HepG2 (cell line): ENCODE measurements around the gene CISD3. TPM values are rescaled to one million over a fixed set of nuclear protein-coding genes. Genes with fewer than 3 reads are reported as not detected.
A peak's percentile ranks its signal among the peaks of the same experiment; 100 is the strongest.

Experiments
- AFF4 ChIP-seq: sonication (generic); formaldehyde crosslinking; IDR thresholded peaks from 2 replicates; pipeline ENCODE4 v1.4.0; 2020; ENCODE audit warnings: missing genetic modification reagents
- ARID5B ChIP-seq: IDR thresholded peaks from 2 replicates; pipeline ENCODE4 v1.4.0; 2020; ENCODE audit warnings: mild to moderate bottlenecking, missing genetic modification reagents
- ATF1 ChIP-seq: IDR thresholded peaks from 2 replicates; pipeline ENCODE4 v1.6.1; 2016; ENCODE audit warnings: mild to moderate bottlenecking, control low read depth
- BORCS8-MEF2B ChIP-seq: sonication (generic); formaldehyde crosslinking; IDR thresholded peaks from 2 replicates; pipeline ENCODE4 v1.8.0; 2022; ENCODE audit warnings: mild to moderate bottlenecking, missing genetic modification reagents
- CCDC6 ChIP-seq: sonication (generic); formaldehyde crosslinking; IDR thresholded peaks from 2 replicates; pipeline ENCODE4 v1.8.1; 2022; ENCODE audit warnings: mild to moderate bottlenecking, missing genetic modification reagents, moderate library complexity
- DR1 ChIP-seq: sonication (generic); formaldehyde crosslinking; IDR thresholded peaks from 2 replicates; pipeline ENCODE4 v1.8.0; 2021; ENCODE audit warnings: mild to moderate bottlenecking, missing genetic modification reagents, inconsistent platforms
- HDAC6 ChIP-seq: fragments of 200-600 bp; sonication (generic); IDR thresholded peaks from 2 replicates; pipeline ENCODE4 v1.7.0; 2017; ENCODE audit warnings: mild to moderate bottlenecking, antibody characterized with exemption, low read length, low read depth
- KDM5A ChIP-seq: fragments of 200-600 bp; sonication (generic); IDR thresholded peaks from 2 replicates; pipeline ENCODE4 v1.7.0; 2018; ENCODE audit warnings: antibody characterized with exemption, mild to moderate bottlenecking, low read length, borderline replicate concordance
- POLR2G ChIP-seq: fragments of 200-400 bp; formaldehyde crosslinking; IDR thresholded peaks from 2 replicates; pipeline ENCODE4 v1.6.1; 2018; ENCODE audit warnings: mild to moderate bottlenecking, low read depth, low read length, moderate library complexity
- SOX13 ChIP-seq, 3 experiments: fragments of 450-650 bp in 1 of 3; sonication (generic) in 1 of 3; formaldehyde crosslinking in 1 of 3; IDR thresholded peaks in 2 of 3; conservative IDR thresholded peaks in 1 of 3; 2 replicates each; pipeline versions ENCODE4 v1.5.0 to v1.6.1; 2016 to 2020; ENCODE audit warnings: antibody characterized with exemption in 1 of 3, mild to moderate bottlenecking in 1 of 3, missing compliant biosample characterization in 1 of 3, missing genetic modification reagents in 1 of 3, moderate library complexity in 1 of 3
- ZNF709 ChIP-seq: sonication (generic); formaldehyde crosslinking; IDR thresholded peaks from 2 replicates; pipeline ENCODE4 v1.5.0; 2020; ENCODE audit warnings: mild to moderate bottlenecking, missing genetic modification reagents
- polyA plus RNA-seq, 8 experiments: library from polyadenylated mRNA; depleted of rRNA in 3 of 8; stranded (reverse) in 7 of 8; unstranded in 1 of 8; fragments of >200 nt; fragmentation: Illumina TruSeq in 4 of 8; extraction: Trizol in 4 of 8; gene quantifications; 2 replicates each; pipeline versions ENCODE4 v1.2.1 to v1.2.3, GENCODE V29; 2011 to 2016; ENCODE audit warnings: low read depth in 4 of 8, missing spikeins in 1 of 8, mixed read lengths in 1 of 8; ENCODE audit not compliant: insufficient read depth in 1 of 8
- total RNA-seq, 5 experiments: library from RNA; depleted of rRNA; stranded (reverse); fragments of >200 nt; fragmentation: Illumina TruSeq; extraction: Trizol; gene quantifications; 2 replicates each; pipeline ENCODE4 v1.2.3, GENCODE V29; 2016; ENCODE audit warnings: low read depth in 1 of 5
- TF ChIP-seq, protein P1 (sequence below): sonication (generic); formaldehyde crosslinking; IDR thresholded peaks from 2 replicates; pipeline ENCODE4 v1.5.1; 2020; ENCODE audit warnings: missing genetic modification reagents, mild to moderate bottlenecking, borderline replicate concordance
- TF ChIP-seq, protein P2 (sequence below): IDR thresholded peaks from 2 replicates; pipeline ENCODE4 v1.6.1; 2016; ENCODE audit warnings: missing compliant biosample characterization, missing genetic modification reagents, borderline replicate concordance
- TF ChIP-seq, protein P3 (sequence below): sonication (generic); formaldehyde crosslinking; IDR thresholded peaks from 2 replicates; pipeline ENCODE4 v1.9.0; 2021; ENCODE audit warnings: missing genetic modification reagents, mild to moderate bottlenecking, borderline replicate concordance

Gene CISD3
- total and polyA plus RNA-seq, 2 of the 13 experiments (the other 11 are each of a cell fraction or from before 2014, with no cell fraction given): 30.0 to 34.1 TPM

- TF ChIP-seq AFF4 (peak; percentile 58; the same call in 1 of the 2 replicates), ATF1 (CRISPR knock-in tag) (no peak), DR1 (peak; percentile 64), POLR2G (peak; percentile 81), CCDC6 (CRISPR knock-in tag) (no peak), BORCS8-MEF2B (CRISPR knock-in tag) (peak; percentile 89; the same call in 1 of the 2 replicates), ARID5B (CRISPR knock-in tag) (peak; percentile 41), KDM5A (peak; percentile 80), HDAC6 (no peak), ZNF709 (CRISPR knock-in tag) (peak; percentile 81), SOX13 (IDR thresholded peaks at IDR 0.05) (no peak), SOX13 (CRISPR knock-in tag; conservative IDR thresholded peaks at IDR 0.05 in 1 of 2, IDR thresholded peaks at IDR 0.05 in 1 of 2) (peak in 1 of 2 experiments; percentile 48; a peak in 2 of 4 replicates)
- TF ChIP-seq, protein P1, sequence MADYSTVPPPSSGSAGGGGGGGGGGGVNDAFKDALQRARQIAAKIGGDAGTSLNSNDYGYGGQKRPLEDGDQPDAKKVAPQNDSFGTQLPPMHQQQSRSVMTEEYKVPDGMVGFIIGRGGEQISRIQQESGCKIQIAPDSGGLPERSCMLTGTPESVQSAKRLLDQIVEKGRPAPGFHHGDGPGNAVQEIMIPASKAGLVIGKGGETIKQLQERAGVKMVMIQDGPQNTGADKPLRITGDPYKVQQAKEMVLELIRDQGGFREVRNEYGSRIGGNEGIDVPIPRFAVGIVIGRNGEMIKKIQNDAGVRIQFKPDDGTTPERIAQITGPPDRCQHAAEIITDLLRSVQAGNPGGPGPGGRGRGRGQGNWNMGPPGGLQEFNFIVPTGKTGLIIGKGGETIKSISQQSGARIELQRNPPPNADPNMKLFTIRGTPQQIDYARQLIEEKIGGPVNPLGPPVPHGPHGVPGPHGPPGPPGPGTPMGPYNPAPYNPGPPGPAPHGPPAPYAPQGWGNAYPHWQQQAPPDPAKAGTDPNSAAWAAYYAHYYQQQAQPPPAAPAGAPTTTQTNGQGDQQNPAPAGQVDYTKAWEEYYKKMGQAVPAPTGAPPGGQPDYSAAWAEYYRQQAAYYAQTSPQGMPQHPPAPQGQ (CRISPR knock-in tag): 0 out of 2 replicates have a peak, but pooled peaks have one; percentile 27
- TF ChIP-seq, protein P2, sequence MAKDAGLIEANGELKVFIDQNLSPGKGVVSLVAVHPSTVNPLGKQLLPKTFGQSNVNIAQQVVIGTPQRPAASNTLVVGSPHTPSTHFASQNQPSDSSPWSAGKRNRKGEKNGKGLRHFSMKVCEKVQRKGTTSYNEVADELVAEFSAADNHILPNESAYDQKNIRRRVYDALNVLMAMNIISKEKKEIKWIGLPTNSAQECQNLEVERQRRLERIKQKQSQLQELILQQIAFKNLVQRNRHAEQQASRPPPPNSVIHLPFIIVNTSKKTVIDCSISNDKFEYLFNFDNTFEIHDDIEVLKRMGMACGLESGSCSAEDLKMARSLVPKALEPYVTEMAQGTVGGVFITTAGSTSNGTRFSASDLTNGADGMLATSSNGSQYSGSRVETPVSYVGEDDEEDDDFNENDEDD (CRISPR knock-in tag): peak; percentile 59
- TF ChIP-seq, protein P3, sequence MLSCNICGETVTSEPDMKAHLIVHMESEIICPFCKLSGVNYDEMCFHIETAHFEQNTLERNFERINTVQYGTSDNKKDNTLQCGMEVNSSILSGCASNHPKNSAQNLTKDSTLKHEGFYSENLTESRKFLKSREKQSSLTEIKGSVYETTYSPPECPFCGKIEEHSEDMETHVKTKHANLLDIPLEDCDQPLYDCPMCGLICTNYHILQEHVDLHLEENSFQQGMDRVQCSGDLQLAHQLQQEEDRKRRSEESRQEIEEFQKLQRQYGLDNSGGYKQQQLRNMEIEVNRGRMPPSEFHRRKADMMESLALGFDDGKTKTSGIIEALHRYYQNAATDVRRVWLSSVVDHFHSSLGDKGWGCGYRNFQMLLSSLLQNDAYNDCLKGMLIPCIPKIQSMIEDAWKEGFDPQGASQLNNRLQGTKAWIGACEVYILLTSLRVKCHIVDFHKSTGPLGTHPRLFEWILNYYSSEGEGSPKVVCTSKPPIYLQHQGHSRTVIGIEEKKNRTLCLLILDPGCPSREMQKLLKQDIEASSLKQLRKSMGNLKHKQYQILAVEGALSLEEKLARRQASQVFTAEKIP (CRISPR knock-in tag): no peak
Observed at GRCh38 chr17:38730526-38731379, 612 bp downstream of the CISD3 start (continued).
